Osteocyte (in vitro differentiated cells): ENCODE measurements around the gene IGF2. TPM values are rescaled to one million over a fixed set of nuclear protein-coding genes. Genes with fewer than 3 reads are reported as not detected.

Experiments
- DNase-seq: peaks from one replicate; pipeline ENCODE4 v3.0.0; 2021; ENCODE audit warnings: mixed read lengths; ENCODE audit not compliant: unreplicated experiment; ENCODE audit errors: extremely low spot score
- H3K27ac Mint-ChIP-seq: one replicate; pipeline ENCODE4 v1.8.0; 2021; ENCODE audit warnings: mild to moderate bottlenecking, mixed read lengths; ENCODE audit not compliant: unreplicated experiment
- H3K27me3 Mint-ChIP-seq: one replicate; pipeline ENCODE4 v1.8.0; 2021; ENCODE audit warnings: mixed read lengths; ENCODE audit not compliant: unreplicated experiment
- H3K36me3 Mint-ChIP-seq: one replicate; pipeline ENCODE4 v1.8.0; 2021; ENCODE audit warnings: mixed read lengths; ENCODE audit not compliant: unreplicated experiment
- H3K4me1 Mint-ChIP-seq: one replicate; pipeline ENCODE4 v1.8.0; 2021; ENCODE audit warnings: mixed read lengths; ENCODE audit not compliant: unreplicated experiment
- H3K4me3 Mint-ChIP-seq: one replicate; pipeline ENCODE4 v1.8.0; 2021; ENCODE audit warnings: mild to moderate bottlenecking, moderate library complexity, mixed read lengths; ENCODE audit not compliant: unreplicated experiment
- H3K9me3 Mint-ChIP-seq: one replicate; pipeline ENCODE4 v1.8.0; 2021; ENCODE audit warnings: mixed read lengths; ENCODE audit not compliant: unreplicated experiment
- total RNA-seq: library from RNA; stranded (reverse); gene quantifications from 2 replicates; pipeline ENCODE4 v1.2.1, GENCODE V29; 2021
- TF ChIP-seq, protein P1 (sequence below): fragments of 200-600 bp; sonication (generic); IDR thresholded peaks from 2 replicates; pipeline ENCODE4 v1.5.0; 2021; ENCODE audit warnings: antibody characterized with exemption, mild to moderate bottlenecking, moderate library complexity

Gene IGF2
- total RNA-seq, 1 donor from 2014 or later, result 590 TPM

DNA sequence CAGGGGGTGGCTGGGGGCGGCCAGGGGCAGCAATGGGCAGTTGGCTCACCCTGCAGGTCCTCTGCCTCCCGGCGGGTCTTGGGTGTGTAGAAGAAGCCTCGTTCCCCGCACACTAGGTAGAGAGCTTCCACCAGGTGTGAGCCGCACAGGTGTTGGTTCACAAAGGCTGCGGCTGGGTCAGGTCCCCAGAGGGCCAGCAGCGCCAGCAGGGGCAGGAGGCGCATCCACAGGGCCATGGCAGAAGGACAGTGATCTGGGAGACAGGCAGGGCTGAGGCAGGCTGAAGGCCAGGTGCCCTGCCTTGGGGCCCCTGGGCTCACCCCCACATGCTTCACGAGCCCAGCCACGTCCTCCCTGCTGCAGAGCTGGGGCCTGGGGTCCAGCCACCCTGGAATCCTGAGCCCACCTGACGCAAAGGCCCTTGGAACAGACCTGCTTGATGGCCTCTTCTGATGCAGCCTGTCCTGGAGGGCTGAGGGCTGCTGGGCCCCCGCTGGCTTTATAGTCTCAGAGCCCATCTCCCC is 21.6 kb upstream of the IGF2 start, which contains the start of gene INS:
INS (minus strand) TSS at position 474 of the 524 bp plus-strand sequence; CDS start at position 236, 238 bp downstream.
- H3K36me3 Mint-ChIP-seq, result no peaks in the 10 kb centered on the region

DNA sequence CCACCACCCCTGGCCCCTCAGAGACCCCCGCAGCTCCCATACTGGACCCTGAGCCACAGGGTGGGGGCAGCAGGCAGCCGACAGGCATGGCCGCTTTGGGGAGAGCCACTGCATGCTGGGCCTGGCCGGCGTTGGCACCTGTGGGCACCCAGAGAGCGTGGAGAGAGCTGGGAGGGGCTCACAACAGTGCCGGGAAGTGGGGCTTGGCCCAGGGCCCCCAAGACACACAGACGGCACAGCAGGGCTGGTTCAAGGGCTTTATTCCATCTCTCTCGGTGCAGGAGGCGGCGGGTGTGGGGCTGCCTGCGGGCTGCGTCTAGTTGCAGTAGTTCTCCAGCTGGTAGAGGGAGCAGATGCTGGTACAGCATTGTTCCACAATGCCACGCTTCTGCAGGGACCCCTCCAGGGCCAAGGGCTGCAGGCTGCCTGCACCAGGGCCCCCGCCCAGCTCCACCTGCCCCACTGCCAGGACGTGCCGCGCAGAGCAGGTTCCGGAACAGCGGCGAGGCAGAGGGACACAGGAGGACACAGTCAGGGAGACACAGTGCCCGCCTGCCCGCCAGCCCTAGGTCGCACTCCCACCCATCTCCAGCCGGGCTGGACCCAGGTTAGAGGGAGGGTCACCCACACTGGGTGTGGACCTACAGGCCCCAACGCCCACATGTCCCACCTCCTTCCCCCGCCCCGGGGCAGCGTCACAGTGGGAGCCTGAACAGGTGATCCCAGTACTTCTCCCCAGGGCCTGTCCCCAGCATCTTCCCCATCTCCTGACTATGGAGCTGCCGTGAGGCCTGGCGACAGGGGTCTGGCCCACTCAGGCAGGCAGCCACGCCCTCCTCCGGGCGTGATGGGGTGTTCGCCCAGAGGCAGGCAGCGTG is 20.6 kb upstream of the IGF2 start:
- Mint-ChIP-seq H3K36me3 (no peaks in the 10 kb centered on the region), H3K27ac (no peak overlapping the region), H3K9me3 (no peaks in the 10 kb centered on the region), H3K27me3 (no peaks in the 10 kb centered on the region), H3K4me3 (no peak overlapping the region), H3K4me1 (no peaks in the 10 kb centered on the region)
- TF ChIP-seq, protein P1, sequence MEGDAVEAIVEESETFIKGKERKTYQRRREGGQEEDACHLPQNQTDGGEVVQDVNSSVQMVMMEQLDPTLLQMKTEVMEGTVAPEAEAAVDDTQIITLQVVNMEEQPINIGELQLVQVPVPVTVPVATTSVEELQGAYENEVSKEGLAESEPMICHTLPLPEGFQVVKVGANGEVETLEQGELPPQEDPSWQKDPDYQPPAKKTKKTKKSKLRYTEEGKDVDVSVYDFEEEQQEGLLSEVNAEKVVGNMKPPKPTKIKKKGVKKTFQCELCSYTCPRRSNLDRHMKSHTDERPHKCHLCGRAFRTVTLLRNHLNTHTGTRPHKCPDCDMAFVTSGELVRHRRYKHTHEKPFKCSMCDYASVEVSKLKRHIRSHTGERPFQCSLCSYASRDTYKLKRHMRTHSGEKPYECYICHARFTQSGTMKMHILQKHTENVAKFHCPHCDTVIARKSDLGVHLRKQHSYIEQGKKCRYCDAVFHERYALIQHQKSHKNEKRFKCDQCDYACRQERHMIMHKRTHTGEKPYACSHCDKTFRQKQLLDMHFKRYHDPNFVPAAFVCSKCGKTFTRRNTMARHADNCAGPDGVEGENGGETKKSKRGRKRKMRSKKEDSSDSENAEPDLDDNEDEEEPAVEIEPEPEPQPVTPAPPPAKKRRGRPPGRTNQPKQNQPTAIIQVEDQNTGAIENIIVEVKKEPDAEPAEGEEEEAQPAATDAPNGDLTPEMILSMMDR, result no peak
- no peak for DNase-seq

More for the DNA sequence above, 21.6 kb upstream of the IGF2 start, which contains the start of gene INS:
- Mint-ChIP-seq H3K4me3 (no peak within 1 kb of the TSS), H3K27ac (no peak within 1 kb of the TSS), H3K9me3 (no peaks in the 10 kb centered on the region), H3K27me3 (no peaks in the 10 kb centered on the region), H3K4me1 (no peaks in the 10 kb centered on the region)
- TF ChIP-seq, protein P1, result no peak
- no peak for DNase-seq

DNA sequence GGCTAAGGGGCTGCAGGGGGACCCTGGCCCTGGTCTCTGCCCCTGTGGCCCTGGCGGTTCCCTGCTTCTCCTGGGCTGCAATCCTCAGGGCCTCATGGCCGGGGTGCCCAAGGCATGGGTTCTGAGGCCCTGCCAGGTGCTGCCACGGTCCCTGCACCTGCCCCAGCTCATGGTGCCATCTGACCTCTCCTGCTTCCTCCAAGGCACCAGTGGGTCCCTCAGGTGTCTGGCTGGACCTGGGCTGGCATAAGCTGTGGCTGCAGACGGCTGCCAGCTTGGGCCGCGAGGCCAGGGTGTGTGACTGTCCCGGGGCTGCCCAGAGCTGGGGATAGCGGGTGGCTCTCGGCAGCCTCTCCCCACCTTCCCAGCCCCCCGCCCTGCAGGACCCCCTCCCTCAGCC is 19.8 kb upstream of the IGF2 start:
- Mint-ChIP-seq H3K27me3 (no peaks in the 10 kb centered on the region), H3K27ac (no peak overlapping the region)

DNA sequence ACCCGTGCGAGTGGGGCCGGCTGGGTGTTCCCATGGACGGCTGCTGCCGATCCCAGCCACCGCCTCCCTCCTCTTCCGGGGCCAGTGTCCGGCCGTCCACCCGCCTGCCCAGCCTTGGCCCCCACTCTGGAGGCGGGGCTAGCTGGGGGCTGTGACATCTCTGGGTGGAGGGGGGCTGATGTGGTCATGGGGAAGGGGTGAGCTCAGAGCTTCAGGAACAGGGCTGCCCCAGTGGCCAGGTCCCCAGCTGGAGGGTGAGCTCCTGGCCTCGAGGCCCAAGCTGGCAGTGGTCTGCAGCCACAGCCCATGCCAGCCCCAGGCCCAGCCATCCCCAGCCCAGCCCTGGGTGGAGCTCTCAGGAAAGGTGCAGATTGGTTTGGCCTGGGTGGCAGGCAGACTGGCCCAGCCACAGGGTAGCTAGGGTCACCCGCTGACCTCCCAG is 19.1 kb upstream of the IGF2 start:
- TF ChIP-seq, protein P1, result no peak
- H3K4me1 Mint-ChIP-seq, result no peaks in the 10 kb centered on the region
- no peaks in the 10 kb centered on the region for H3K36me3 Mint-ChIP-seq
- no peaks in the 10 kb centered on the region for H3K27me3 Mint-ChIP-seq
- H3K9me3 Mint-ChIP-seq, result no peaks in the 10 kb centered on the region
- no peak overlapping the region for H3K27ac Mint-ChIP-seq
- no peak overlapping the region for H3K4me3 Mint-ChIP-seq
- DNase-seq, result no peak

More for the DNA sequence above, 19.8 kb upstream of the IGF2 start:
- Mint-ChIP-seq H3K4me3 (no peak overlapping the region), H3K9me3 (no peaks in the 10 kb centered on the region), H3K4me1 (no peaks in the 10 kb centered on the region), H3K36me3 (no peaks in the 10 kb centered on the region)
- no peak for DNase-seq
- TF ChIP-seq, protein P1, result no peak
